Activated CD4-positive, alpha-beta T cell treated with anti-CD3 and anti-CD28 coated beads, Interleukin-2, amount 50 U/mL, for 1 hour (primary cell): ENCODE data around the gene OPN1MW2.
"Not testable (repeated sequence)": the region's sequence is repeated elsewhere in the genome, so short reads cannot be mapped to it uniquely, and the experiment has no call there.

Experiments used
- DNase-seq: peaks from one replicate; pipeline ENCODE4 v3.0.0-alpha.2; 2020

OPN1MW2 gene

DNA sequence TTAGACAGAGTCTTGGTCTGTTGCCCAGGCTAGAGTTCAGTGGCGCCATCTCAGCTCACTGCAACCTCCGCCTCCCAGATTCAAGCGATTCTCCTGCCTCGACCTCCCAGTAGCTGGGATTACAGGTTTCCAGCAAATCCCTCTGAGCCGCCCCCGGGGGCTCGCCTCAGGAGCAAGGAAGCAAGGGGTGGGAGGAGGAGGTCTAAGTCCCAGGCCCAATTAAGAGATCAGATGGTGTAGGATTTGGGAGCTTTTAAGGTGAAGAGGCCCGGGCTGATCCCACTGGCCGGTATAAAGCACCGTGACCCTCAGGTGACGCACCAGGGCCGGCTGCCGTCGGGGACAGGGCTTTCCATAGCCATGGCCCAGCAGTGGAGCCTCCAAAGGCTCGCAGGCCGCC lies at the start of gene OPN1MW2:
Gene OPN1MW2 (plus strand): TSS at position 301 of the 400 bp plus-strand sequence. CDS start 60 bp downstream, at position 361.
- not testable (repeated sequence) for DNase-seq

- not testable (repeated sequence) for DNase-seq
Observed at GRCh38 chrX:154172535-154172943, 47.0 kb upstream of the OPN1MW2 start.

DNA sequence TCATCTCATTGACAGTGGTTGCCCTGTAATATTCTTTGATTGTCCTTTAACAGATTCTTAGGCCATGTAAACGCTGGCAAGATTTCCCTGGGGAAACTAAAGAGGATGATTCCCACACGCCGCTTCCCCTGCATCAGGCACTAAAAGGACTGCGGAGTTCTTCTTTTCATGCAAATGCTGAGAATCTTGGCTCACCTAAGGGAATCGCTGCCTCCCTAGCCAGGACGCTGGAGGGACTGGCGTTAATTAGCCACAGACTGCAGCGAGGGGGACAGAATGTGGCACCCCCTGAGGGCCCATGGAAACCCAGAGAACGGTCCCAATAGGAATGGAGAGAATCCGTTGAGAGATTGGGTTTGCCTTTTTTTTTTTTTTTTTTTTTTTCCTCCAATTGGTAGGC lies 45.2 kb upstream of the OPN1MW2 start:
- not testable (repeated sequence) for DNase-seq

- not testable (repeated sequence) for DNase-seq
Observed at GRCh38 chrX:154182296-154182695, 37.3 kb upstream of the OPN1MW2 start, which contains the start of gene OPN1MW. OPN1MW (plus strand) TSS chrX:154182596; CDS start chrX:154182678, 82 bp downstream.

- DNase-seq: not testable (repeated sequence)
Observed at GRCh38 chrX:154183794-154184193, 35.8 kb upstream of the OPN1MW2 start.

GRCh38 chrX:154192846-154193245 lies 26.7 kb upstream of the OPN1MW2 start:
- DNase-seq: not testable (repeated sequence)

GRCh38 chrX:154194316-154194715 lies 25.2 kb upstream of the OPN1MW2 start:
- not testable (repeated sequence) for DNase-seq

- DNase-seq: not testable (repeated sequence)
Observed at GRCh38 chrX:154196466-154196865, 23.1 kb upstream of the OPN1MW2 start.

DNA sequence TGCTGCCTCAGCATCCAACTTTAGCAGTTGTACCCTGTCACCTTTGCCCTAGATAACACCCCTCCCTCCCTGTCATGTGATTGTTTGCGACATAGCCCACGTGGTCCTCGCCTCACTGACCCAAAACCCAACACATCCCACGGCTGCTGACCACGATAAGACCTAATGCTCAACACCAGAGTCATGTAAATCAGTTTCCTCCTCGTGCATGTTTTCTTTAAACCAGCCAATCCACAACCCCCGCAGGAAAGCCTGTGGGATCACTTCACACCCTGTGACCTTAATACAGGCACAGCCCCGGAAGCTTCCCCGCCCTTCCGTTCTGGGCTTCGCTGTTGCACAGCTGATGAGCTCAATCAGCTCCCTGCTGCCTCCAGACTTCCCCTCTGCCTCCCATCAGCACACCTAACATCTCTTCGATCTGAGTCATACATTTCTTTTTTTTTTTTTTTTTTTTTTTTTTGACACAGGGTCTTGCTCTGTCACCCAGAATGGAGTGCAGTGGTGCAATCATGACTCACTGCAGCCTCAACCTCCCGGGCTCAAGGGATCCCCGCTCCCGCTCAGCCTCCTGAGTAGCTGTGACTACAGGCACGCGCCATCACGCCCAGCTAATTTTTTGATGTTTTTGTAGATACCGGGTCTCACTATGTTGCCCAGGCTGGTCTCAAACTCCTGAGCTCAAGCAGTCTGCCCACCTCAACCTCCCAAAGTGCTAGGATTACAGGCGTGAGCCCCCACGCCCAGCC lies 9.7 kb upstream of the OPN1MW2 start:
- DNase-seq: not testable (repeated sequence)

DNA sequence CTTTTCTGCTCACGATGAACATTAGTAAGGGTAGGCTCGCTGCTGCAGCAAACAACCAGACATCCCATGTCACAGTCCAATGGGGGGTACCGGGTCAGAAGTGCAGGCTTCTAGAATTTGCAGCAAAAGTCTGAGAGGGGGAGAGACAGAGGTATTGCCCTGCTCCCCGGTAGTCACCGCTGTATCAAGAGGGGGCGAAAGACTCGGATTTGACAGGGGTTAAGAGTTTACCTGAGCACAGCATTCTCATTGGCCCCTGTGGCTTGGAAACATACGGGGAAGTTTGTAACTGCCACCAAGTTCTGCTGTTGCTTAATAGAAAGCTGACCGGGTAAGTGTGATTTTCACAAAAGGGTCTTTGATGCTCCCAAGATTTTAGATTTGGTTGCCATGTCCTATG lies 8.5 kb upstream of the OPN1MW2 start:
- DNase-seq: not testable (repeated sequence)

- DNase-seq: not testable (repeated sequence)
Observed at GRCh38 chrX:154211499-154211898, 8.1 kb upstream of the OPN1MW2 start.

DNA sequence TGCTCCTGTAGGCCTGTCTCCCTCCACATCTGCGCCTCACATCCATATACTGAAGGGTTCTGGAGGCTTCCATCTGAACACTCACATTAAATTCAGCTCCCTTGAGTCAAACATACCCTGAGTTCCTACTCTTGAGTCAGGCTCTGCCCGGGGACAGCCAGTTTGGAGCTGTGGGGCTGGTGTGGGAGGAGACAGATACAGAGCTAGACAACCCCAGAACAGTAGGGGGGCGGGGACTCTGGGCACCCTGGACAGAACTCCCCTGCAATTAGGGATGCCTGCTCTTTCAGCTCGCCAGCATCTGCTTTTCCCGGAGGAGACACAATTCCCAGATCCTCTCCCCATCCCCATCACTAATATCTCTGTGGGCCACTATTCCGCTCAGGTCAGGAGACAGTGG lies 5.7 kb downstream of the OPN1MW2 start:
- not testable (repeated sequence) for DNase-seq

- not testable (repeated sequence) for DNase-seq
Observed at GRCh38 chrX:154226706-154227105, 7.2 kb downstream of the OPN1MW2 start.

DNA sequence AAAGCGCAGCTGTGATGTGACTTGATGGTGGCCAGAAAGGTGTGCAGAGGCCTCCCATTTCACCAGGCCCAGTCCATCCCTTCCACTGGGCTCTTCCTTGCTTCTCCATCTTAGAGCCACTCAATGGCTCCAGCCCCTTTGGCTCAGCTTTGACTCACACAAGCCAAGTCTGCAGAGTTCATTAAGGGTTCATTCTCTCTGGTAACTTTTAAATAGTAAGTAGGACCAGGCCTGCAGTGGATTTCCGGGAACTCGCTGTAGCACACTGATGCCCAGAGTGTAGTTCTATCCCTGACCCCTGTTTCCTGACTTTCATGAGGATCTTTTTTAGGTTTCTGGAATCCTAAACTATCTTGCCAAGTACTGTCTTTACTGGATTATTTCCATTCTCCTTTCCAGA lies 11.9 kb downstream of the OPN1MW2 start:
- DNase-seq: not testable (repeated sequence)

- not testable (repeated sequence) for DNase-seq
Observed at GRCh38 chrX:154233620-154234019, 14.1 kb downstream of the OPN1MW2 start.

- DNase-seq: not testable (repeated sequence)
Observed at GRCh38 chrX:154238939-154239559, 19.5 kb downstream of the OPN1MW2 start.

DNA sequence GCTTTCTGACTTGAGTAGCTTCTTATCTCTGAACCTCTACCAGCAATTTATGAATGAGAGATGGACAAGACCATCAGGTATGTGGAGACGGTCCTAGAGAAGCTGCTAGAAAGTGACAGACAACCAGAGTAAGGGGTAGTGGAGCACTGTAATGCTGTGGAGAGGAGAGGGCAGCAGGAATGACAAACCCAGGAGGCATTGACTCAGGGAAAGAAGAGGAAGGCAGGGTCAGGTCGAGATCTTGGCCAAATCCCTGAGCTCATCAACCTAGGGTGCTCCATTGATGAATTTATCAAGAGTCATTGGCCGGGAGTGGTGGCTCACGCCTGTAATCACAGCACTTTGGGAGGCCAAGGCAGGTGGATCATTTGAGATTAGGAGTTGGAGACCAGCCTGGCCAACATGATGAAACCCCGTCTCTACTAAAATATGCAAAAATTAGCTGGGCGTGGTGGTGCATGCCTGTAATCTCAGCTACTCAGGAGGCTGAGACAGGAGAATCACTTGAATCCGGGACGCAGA lies 20.5 kb downstream of the OPN1MW2 start:
- not testable (repeated sequence) for DNase-seq

GRCh38 chrX:154247377-154248045 lies 28.0 kb downstream of the OPN1MW2 start:
- not testable (repeated sequence) for DNase-seq

- not testable (repeated sequence) for DNase-seq
Observed at GRCh38 chrX:154248076-154248475, 28.5 kb downstream of the OPN1MW2 start.

DNA sequence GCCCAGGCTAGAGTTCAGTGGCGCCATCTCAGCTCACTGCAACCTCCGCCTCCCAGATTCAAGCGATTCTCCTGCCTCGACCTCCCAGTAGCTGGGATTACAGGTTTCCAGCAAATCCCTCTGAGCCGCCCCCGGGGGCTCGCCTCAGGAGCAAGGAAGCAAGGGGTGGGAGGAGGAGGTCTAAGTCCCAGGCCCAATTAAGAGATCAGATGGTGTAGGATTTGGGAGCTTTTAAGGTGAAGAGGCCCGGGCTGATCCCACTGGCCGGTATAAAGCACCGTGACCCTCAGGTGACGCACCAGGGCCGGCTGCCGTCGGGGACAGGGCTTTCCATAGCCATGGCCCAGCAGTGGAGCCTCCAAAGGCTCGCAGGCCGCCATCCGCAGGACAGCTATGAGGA lies 37.7 kb downstream of the OPN1MW2 start, which contains the start of gene OPN1MW3:
Gene OPN1MW3 (plus strand): TSS at position 301 of the 400 bp plus-strand sequence. CDS start 38 bp downstream, at position 339.
- DNase-seq: not testable (repeated sequence)

DNA sequence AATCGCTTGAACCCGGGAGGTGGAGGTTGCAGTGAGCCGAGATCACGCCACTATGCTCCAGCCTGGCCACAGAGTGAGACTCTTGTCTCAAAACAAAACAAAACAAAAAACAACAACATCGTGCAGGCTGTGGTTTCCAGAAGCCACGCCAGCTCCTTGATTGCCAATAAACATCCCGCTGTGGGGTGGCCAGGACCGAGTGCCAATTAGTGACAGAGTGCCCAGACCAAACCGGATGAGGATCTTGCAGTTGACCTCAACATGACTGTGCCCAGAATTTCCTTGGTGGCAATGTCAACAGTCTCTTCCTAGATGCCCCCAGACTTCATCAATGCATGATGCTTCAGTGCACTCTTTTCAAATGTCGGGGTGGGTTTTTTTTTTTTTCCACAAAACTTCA lies 39.2 kb downstream of the OPN1MW2 start:
- not testable (repeated sequence) for DNase-seq

- DNase-seq: not testable (repeated sequence)
Observed at GRCh38 chrX:154263072-154263471, 43.5 kb downstream of the OPN1MW2 start.

DNA sequence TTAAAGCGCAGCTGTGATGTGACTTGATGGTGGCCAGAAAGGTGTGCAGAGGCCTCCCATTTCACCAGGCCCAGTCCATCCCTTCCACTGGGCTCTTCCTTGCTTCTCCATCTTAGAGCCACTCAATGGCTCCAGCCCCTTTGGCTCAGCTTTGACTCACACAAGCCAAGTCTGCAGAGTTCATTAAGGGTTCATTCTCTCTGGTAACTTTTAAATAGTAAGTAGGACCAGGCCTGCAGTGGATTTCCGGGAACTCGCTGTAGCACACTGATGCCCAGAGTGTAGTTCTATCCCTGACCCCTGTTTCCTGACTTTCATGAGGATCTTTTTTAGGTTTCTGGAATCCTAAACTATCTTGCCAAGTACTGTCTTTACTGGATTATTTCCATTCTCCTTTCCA lies 49.7 kb downstream of the OPN1MW2 start:
- DNase-seq: not testable (repeated sequence)
